ENCODE data around the gene CUL9. TPM values are rescaled to one million over a fixed set of nuclear protein-coding genes. Genes with fewer than 3 reads are reported as not detected.
"Not testable (repeated sequence)": the region's sequence is repeated elsewhere in the genome, so short reads cannot be mapped to it uniquely, and the experiment has no call there.

Gene CUL9
- total RNA-seq, result 10 to 100 TPM; 29.6 to 45.6 TPM
- 10 to 100 TPM; 19.7 to 41.4 TPM for polyA plus RNA-seq
- long read RNA-seq, donor 1, partial matches to known transcripts, result 65 of 181 reads
- long read RNA-seq, donor 1, other reads (novel, unspliced or antisense), result 115 of 181 reads
- long read RNA-seq, donor 2, partial matches to known transcripts, result 0 of 1 reads
- long read RNA-seq, donor 2, other reads (novel, unspliced or antisense), result 0 of 1 reads
- long read RNA-seq, donor 3, result 0 reads
- long read RNA-seq, donor 4, partial matches to known transcripts, result 20 of 20 reads
- long read RNA-seq, donor 4, other reads (novel, unspliced or antisense), result 0 of 20 reads
- long read RNA-seq, donor 5, partial matches to known transcripts, result 0 of 3 reads
- long read RNA-seq, donor 5, other reads (novel, unspliced or antisense), result 0 of 3 reads

DNA sequence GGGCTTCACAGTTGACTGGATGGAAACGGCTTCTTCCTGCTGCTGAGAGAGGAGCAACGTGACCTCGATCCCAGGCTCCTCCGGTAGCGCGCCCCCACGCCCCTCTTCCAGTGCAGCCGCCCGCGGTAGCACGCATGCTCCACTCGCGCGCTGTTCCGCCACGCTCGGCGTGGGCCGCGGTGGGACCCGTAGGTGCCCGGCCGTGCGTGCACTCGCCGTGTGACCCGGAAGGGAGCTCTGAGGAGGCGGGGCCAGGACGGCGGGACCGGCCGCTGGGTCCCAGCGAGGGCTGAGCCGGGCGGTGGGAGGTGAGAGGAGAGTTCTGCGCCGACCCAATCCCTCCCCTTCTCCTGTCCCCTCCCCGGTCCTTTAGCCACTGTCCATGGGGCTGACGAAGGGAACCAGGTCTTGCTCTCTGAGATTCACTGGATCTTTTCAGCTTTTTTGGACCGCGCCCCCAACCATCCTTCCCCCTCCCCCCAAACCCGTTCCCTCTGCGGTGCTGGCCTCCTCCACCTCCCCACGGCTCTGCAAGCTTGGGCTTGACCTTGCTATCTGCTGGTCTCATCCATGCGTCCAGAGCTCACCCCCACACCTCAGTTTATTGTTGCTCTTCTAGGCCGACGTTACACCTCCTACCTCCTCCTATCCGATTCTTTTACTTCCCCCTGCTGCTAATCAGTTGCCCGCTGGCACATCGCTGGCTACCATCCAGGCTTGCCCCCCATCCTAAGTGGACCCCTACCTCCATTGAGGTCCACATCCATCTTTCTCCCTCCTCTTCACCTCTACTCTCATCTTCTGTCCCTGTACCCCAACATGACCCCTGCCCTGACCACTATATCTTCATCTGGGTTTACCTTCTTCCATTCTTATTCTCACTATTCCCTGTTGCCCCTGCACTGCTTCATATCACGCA lies at the start of gene CUL9:
CUL9 (plus strand) TSS at position 255 of the 919 bp plus-strand sequence. CDS start 2,115 bp downstream, outside the sequence.
- ATAC-seq (ENCODE audit: insufficient read depth, low FRiP score) (peak; percentile 99), DNase-seq (peak; percentile 80 to 85 (median 83))
- Histone ChIP-seq H3K4me3 (peak within 1 kb of the TSS; percentile 63), H3K27ac (ENCODE audit: low read depth in 1 of 2, low read length in 1 of 2) (peak within 1 kb of the TSS; percentile 47 to 69), H3K36me3 (ENCODE audit: control insufficient read depth in 4 of 4, insufficient read depth in 4 of 4, low read length in 4 of 4) (peaks cover 21 to 36% (median 25%) of the 10 kb centered on the region in 4 donors), H3K27me3 (ENCODE audit: control insufficient read depth in 3 of 3, insufficient read depth in 3 of 3, low read length in 2 of 3) (no peaks in the 10 kb centered on the region), H3K9me3 (ENCODE audit: control insufficient read depth in 4 of 4, insufficient read depth in 3 of 4, low read length in 3 of 4) (no peaks in the 10 kb centered on the region), H3K4me1 (ENCODE audit: control insufficient read depth in 5 of 5, insufficient read depth in 5 of 5, low read length in 5 of 5) (peaks cover 0 to 14% (median 4%) of the 10 kb centered on the region in 5 donors), H3K9ac (ENCODE audit: insufficient read depth in 1 of 2, low read length in 2 of 2) (peak within 1 kb of the TSS; percentile 34 to 51)
- TF ChIP-seq, protein P1, sequence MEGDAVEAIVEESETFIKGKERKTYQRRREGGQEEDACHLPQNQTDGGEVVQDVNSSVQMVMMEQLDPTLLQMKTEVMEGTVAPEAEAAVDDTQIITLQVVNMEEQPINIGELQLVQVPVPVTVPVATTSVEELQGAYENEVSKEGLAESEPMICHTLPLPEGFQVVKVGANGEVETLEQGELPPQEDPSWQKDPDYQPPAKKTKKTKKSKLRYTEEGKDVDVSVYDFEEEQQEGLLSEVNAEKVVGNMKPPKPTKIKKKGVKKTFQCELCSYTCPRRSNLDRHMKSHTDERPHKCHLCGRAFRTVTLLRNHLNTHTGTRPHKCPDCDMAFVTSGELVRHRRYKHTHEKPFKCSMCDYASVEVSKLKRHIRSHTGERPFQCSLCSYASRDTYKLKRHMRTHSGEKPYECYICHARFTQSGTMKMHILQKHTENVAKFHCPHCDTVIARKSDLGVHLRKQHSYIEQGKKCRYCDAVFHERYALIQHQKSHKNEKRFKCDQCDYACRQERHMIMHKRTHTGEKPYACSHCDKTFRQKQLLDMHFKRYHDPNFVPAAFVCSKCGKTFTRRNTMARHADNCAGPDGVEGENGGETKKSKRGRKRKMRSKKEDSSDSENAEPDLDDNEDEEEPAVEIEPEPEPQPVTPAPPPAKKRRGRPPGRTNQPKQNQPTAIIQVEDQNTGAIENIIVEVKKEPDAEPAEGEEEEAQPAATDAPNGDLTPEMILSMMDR (IDR thresholded peaks at IDR 0.05; ENCODE audit: control extremely low read depth, extremely low read depth), result no peak
- WGBS, 2 donors, result 1% methylated on average over 38 to 51 of the region's 51 CpGs

DNA sequence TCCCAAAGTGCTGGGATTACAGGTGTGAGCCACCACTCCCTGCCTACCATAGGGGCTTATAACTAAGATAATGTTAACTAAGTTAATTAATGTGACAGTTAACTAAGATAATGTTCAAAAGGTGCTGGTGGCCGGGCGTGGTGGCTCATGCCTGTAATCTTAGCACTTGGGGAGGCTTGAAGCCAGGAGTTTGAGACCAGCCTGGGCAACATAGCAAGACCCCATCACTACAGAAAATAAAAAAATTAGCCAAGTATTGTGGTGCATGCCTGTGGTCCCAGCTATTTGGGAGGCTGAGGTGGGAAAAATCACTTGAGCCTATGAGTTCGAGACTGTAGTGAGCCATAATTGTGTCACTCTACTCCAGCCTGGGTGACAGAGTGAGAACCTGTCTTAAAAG lies 43.7 kb upstream of the CUL9 start:
- no peaks in the 10 kb centered on the region for H3K27me3 ChIP-seq (ENCODE audit: control insufficient read depth in 3 of 3, insufficient read depth in 3 of 3, low read length in 2 of 3)
- WGBS, 2 donors, result 98 to 99% methylated on average over 3 of the region's 3 CpGs
- H3K4me3 ChIP-seq, result no peak overlapping the region
- TF ChIP-seq, protein P1 (IDR thresholded peaks at IDR 0.05; ENCODE audit: control extremely low read depth, extremely low read depth), result no peak
- peaks cover 0 to 40% (median 12%) of the 10 kb centered on the region in 4 donors for H3K36me3 ChIP-seq (ENCODE audit: control insufficient read depth in 4 of 4, insufficient read depth in 4 of 4, low read length in 4 of 4)
- DNase-seq (no peak), ATAC-seq (ENCODE audit: insufficient read depth, low FRiP score) (no peak)
- H3K4me1 ChIP-seq (ENCODE audit: control insufficient read depth in 5 of 5, insufficient read depth in 5 of 5, low read length in 5 of 5), result peaks cover 0 to 7% (median 0%) of the 10 kb centered on the region in 5 donors
- H3K9me3 ChIP-seq (ENCODE audit: control insufficient read depth in 4 of 4, insufficient read depth in 3 of 4, low read length in 3 of 4), result no peaks in the 10 kb centered on the region
- H3K9ac ChIP-seq (ENCODE audit: insufficient read depth in 1 of 2, low read length in 2 of 2), result no peak overlapping the region
- H3K27ac ChIP-seq (ENCODE audit: low read depth in 1 of 2, low read length in 1 of 2), result no peak overlapping the region

DNA sequence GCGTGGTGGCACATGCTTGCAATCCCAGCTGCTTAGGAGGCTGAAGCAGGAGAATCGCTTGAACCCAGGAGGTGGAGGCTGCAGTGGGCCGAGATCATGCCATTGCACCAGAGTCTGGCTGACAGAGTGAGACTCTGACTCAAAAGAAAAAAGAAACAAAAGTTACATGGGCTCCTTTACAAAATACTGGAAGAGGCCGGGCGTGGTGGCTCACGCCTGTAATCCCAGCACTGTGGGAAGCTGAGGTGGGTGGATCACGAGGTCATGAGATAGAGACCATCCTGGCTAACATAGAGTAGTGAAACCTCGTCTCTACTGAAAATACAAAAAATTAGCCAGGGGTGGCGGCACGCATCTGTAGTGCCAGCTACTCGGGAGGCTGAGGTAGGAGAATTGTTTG lies 42.0 kb upstream of the CUL9 start:
- not testable (repeated sequence) for H3K9me3 ChIP-seq (ENCODE audit: control insufficient read depth in 4 of 4, insufficient read depth in 3 of 4, low read length in 3 of 4); H3K9ac ChIP-seq (ENCODE audit: insufficient read depth in 1 of 2, low read length in 2 of 2); ATAC-seq (ENCODE audit: insufficient read depth, low FRiP score); H3K27ac ChIP-seq (ENCODE audit: low read depth in 1 of 2, low read length in 1 of 2); H3K4me3 ChIP-seq; DNase-seq; H3K27me3 ChIP-seq (ENCODE audit: control insufficient read depth in 3 of 3, insufficient read depth in 3 of 3, low read length in 2 of 3)
- peaks cover 0 to 13% (median 0%) of the 10 kb centered on the region in 5 donors for H3K4me1 ChIP-seq (ENCODE audit: control insufficient read depth in 5 of 5, insufficient read depth in 5 of 5, low read length in 5 of 5)
- 91 to 95% methylated on average over 11 of the region's 11 CpGs for WGBS, 2 donors
- H3K36me3 ChIP-seq (ENCODE audit: control insufficient read depth in 4 of 4, insufficient read depth in 4 of 4, low read length in 4 of 4), result peaks cover 0 to 37% (median 14%) of the 10 kb centered on the region in 4 donors

DNA sequence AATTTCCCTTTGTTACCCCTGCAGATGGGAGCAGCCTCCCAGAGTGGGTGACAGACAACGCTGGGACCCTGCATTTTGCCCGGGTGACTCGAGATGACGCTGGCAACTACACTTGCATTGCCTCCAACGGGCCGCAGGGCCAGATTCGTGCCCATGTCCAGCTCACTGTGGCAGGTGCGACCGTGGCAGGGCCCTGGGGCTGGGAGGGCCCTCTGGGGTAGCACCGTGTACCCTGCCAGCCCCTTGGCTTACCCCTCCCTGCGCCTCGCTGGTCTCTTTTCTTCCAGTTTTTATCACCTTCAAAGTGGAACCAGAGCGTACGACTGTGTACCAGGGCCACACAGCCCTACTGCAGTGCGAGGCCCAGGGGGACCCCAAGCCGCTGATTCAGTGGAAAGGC lies 40.4 kb upstream of the CUL9 start:
- Histone ChIP-seq H3K27ac (ENCODE audit: low read depth in 1 of 2, low read length in 1 of 2) (no peak overlapping the region), H3K9me3 (ENCODE audit: control insufficient read depth in 4 of 4, insufficient read depth in 3 of 4, low read length in 3 of 4) (no peaks in the 10 kb centered on the region), H3K9ac (ENCODE audit: insufficient read depth in 1 of 2, low read length in 2 of 2) (no peak overlapping the region), H3K4me1 (ENCODE audit: control insufficient read depth in 5 of 5, insufficient read depth in 5 of 5, low read length in 5 of 5) (peaks cover 0 to 13% (median 0%) of the 10 kb centered on the region in 5 donors), H3K4me3 (no peak overlapping the region), H3K27me3 (ENCODE audit: control insufficient read depth in 3 of 3, insufficient read depth in 3 of 3, low read length in 2 of 3) (no peaks in the 10 kb centered on the region), H3K36me3 (ENCODE audit: control insufficient read depth in 4 of 4, insufficient read depth in 4 of 4, low read length in 4 of 4) (peaks cover 0 to 43% (median 21%) of the 10 kb centered on the region in 4 donors)
- no peak for ATAC-seq (ENCODE audit: insufficient read depth, low FRiP score)
- TF ChIP-seq, protein P1 (IDR thresholded peaks at IDR 0.05; ENCODE audit: control extremely low read depth, extremely low read depth), result no peak
- DNase-seq, result no peak
- 95 to 98% methylated on average over 16 of the region's 16 CpGs for WGBS, 2 donors

All from lung (tissue), 16 donors.